Measurements from ENCODE around the gene AKR1A1.
"Not testable (repeated sequence)": the region's sequence is repeated elsewhere in the genome, so short reads cannot be mapped to it uniquely, and the experiment has no call there.

Gene AKR1A1

GRCh38 chr1:45521413-45522323, 29.0 kb upstream of the AKR1A1 start, which contains the start of gene PRDX1:
PRDX1 (minus strand) TSS chr1:45521884; CDS start chr1:45519043, 2,841 bp downstream.
- H3K27ac ChIP-seq, result peak within 1 kb of the TSS; percentile 94
- no peak for TF ChIP-seq CTCF (conservative IDR thresholded peaks at IDR 0.05)
- TF ChIP-seq ZFX (IDR thresholded peaks at IDR 0.05), result peak; percentile 42; the same call in 1 of the 2 replicates

- TF ChIP-seq ZFX (IDR thresholded peaks at IDR 0.05) (no peak), CTCF (conservative IDR thresholded peaks at IDR 0.05) (no peak)
- peak overlapping the region; percentile 94 for H3K27ac ChIP-seq
Measured at GRCh38 chr1:45522324-45523104, 28.1 kb upstream of the AKR1A1 start.

GRCh38 chr1:45523516-45523915, 27.1 kb upstream of the AKR1A1 start:
- peak overlapping the region; percentile 94; the same call in 1 of the 2 replicates for H3K27ac ChIP-seq

- not testable (repeated sequence) for H3K27ac ChIP-seq
Measured at GRCh38 chr1:45523975-45524374, 26.7 kb upstream of the AKR1A1 start.

GRCh38 chr1:45526135-45526644, 24.4 kb upstream of the AKR1A1 start:
- no peak for TF ChIP-seq ZFX (IDR thresholded peaks at IDR 0.05)
- no peak for TF ChIP-seq CTCF (conservative IDR thresholded peaks at IDR 0.05)
- peak overlapping the region; percentile 63 for H3K27ac ChIP-seq

- H3K27ac ChIP-seq, result no peak overlapping the region
Measured at GRCh38 chr1:45530632-45531135, 19.9 kb upstream of the AKR1A1 start.

GRCh38 chr1:45531873-45532272, 18.8 kb upstream of the AKR1A1 start:
- TF ChIP-seq ZFX (IDR thresholded peaks at IDR 0.05) (no peak), CTCF (conservative IDR thresholded peaks at IDR 0.05) (no peak)
- H3K27ac ChIP-seq, result no peak overlapping the region

More at GRCh38 chr1:45530632-45531135, 19.9 kb upstream of the AKR1A1 start:
- TF ChIP-seq CTCF (conservative IDR thresholded peaks at IDR 0.05), result no peak
- TF ChIP-seq ZFX (IDR thresholded peaks at IDR 0.05), result no peak
